NOMO-1 treated with dmso at 0.1 percent for 144 hours (cell line): Measurements from ENCODE around the gene LCN2.
A peak's percentile ranks its signal among the peaks of the same experiment; 100 is the strongest.

ENCODE experiments used
- DNase-seq: peaks from one replicate; lab custom pipeline; 2025; ENCODE audit not compliant: unreplicated experiment; lab: John Stamatoyannopoulos, UW

The LCN2 gene

GRCh38 chr9:128192601-128193371, 43.5 kb downstream of the LCN2 start:
- DNase-seq = peak; percentile 75

GRCh38 chr9:128193469-128194096, 44.3 kb downstream of the LCN2 start:
- DNase-seq = no peak

GRCh38 chr9:128201441-128202369, 52.5 kb downstream of the LCN2 start:
- DNase-seq = no peak

- no peak for DNase-seq
Observed at GRCh38 chr9:128202648-128203023, 53.4 kb downstream of the LCN2 start.
